HUES64 (cell line): ENCODE data around the gene ARHGAP6.
"Not testable (repeated sequence)": the region's sequence is repeated elsewhere in the genome, so short reads cannot be mapped to it uniquely, and the experiment has no call there.

Experiments used
- H3K27ac ChIP-seq: 2 replicates; pipeline ENCODE4 v1.7.0; 2013; ENCODE audit warnings: low read depth, low read length, inconsistent platforms
- H3K27me3 ChIP-seq: 2 replicates; pipeline ENCODE4 v1.6.1; 2013; ENCODE audit warnings: mild to moderate bottlenecking, low read length; ENCODE audit not compliant: insufficient read depth
- H3K36me3 ChIP-seq: 2 replicates; pipeline ENCODE4 v1.6.1; 2013; ENCODE audit warnings: mild to moderate bottlenecking, low read length; ENCODE audit not compliant: insufficient read depth
- H3K4me1 ChIP-seq: 2 replicates; pipeline ENCODE4 v1.6.1; 2013; ENCODE audit warnings: mild to moderate bottlenecking, low read length, moderate library complexity; ENCODE audit not compliant: insufficient read depth
- H3K4me3 ChIP-seq: 2 replicates; pipeline ENCODE4 v1.5.1; 2013; ENCODE audit warnings: mild to moderate bottlenecking, low read length, moderate library complexity
- H3K9ac ChIP-seq: 2 replicates; pipeline ENCODE4 v1.6.1; 2013; ENCODE audit warnings: mild to moderate bottlenecking, low read depth, low read length
- H3K9me3 ChIP-seq: 2 replicates; pipeline ENCODE4 v1.6.1; 2013; ENCODE audit warnings: low read depth, low read length; ENCODE audit not compliant: insufficient read depth
- WGBS: fragments of 150-250, 120-280 bp; methylation state at CpG from one replicate; pipeline ENCODE4 v1.1.7; 2013; ENCODE audit warnings: missing lambda C conversion rate; 5-methylcytosine and 5-hydroxymethylcytosine counted together

ARHGAP6 gene

DNA sequence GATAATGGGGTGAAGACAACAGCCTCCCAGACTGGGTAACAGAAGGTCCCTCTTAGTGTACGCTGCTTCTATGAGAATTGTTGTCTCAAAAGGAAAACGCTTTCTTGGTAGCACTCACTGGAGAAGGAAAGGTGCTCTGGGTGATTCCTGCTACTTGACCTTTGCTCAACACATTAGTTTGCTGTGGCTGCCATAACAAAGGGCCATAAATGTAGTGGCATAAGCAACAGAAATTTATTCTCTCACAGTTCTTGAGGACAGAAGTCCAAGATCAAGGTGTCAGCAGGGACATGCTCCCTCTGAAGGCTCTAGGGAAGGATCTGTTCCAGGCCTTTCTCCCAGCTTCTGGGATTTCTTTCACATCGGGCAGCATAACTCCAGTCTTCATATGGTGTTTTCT lies 535.6 kb downstream of the ARHGAP6 start:
- Histone ChIP-seq H3K4me3 (no peak overlapping the region), H3K27ac (no peak overlapping the region), H3K9me3 (no peaks in the 10 kb centered on the region), H3K36me3 (no peaks in the 10 kb centered on the region), H3K4me1 (no peaks in the 10 kb centered on the region), H3K27me3 (no peaks in the 10 kb centered on the region), H3K9ac (no peak overlapping the region)
- 97% methylated on average over 3 of the region's 3 CpGs for WGBS

DNA sequence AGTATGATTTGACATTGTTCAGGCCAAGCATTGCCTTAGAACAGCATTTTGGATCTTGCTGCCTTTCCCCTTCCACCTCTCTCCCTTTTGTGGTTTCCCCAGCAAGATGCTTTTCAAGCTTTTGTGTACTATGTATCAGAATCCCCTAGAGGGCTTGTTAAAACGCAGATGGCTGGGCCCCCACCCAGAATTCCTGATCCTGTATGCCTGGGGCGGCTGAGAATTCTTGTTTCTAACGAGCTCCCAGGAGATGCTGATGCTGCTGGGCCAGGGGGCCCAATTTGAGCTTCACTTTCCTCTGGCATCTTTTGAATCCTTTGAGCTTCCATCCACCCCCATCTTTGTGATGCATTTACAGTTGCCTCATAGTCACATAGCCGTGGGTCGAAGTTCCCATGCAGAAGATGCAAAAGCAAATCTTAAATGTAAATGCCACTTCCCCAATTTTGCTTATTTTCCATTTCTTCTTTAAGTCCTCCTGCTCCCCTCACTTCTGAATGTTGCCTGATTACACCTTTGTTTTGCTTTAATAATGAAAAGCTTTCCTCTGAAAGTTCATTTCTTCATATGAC lies 536.1 kb downstream of the ARHGAP6 start:
- Histone ChIP-seq H3K4me1 (no peaks in the 10 kb centered on the region), H3K4me3 (no peak overlapping the region), H3K9ac (no peak overlapping the region), H3K27ac (no peak overlapping the region), H3K27me3 (no peaks in the 10 kb centered on the region), H3K36me3 (no peaks in the 10 kb centered on the region), H3K9me3 (no peaks in the 10 kb centered on the region)
- WGBS: 41% methylated on average over 5 of the region's 5 CpGs

GRCh38 chrX:11125060-11125459 lies 540.7 kb downstream of the ARHGAP6 start:
- Histone ChIP-seq H3K36me3 (peaks cover 27% of the 10 kb centered on the region), H3K27ac (no peak overlapping the region), H3K9me3 (no peaks in the 10 kb centered on the region), H3K9ac (no peak overlapping the region), H3K4me3 (no peak overlapping the region), H3K27me3 (no peaks in the 10 kb centered on the region), H3K4me1 (no peaks in the 10 kb centered on the region)
- WGBS: 93% methylated on average over 4 of the region's 5 CpGs

GRCh38 chrX:11124112-11124511 lies 541.6 kb downstream of the ARHGAP6 start:
- WGBS: 96% methylated on average over 2 of the region's 2 CpGs

DNA sequence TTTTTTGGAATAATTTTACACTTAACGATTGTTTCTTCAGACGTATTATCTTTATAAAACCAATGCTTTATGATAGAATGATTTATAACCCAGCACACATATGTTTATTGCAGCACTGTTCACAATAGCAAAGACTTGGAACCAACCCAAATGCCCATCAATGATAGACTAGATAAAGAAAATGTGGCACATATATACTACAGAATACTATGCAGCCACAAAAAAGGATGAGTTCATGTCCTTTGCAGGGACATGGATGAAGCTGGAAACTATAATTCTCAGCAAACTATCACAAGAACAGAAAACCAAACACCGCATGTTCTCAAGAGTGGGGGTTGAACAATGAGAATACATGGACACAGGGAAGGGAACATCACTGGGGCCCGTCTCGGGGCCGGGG lies 542.6 kb downstream of the ARHGAP6 start:
- not testable (repeated sequence) for H3K27ac ChIP-seq, H3K4me1 ChIP-seq, H3K4me3 ChIP-seq, H3K9me3 ChIP-seq, H3K27me3 ChIP-seq, H3K9ac ChIP-seq
- no CpG with 5 or more reads among the region's 6 CpGs for WGBS
- peaks cover 47% of the 10 kb centered on the region for H3K36me3 ChIP-seq

More at GRCh38 chrX:11124112-11124511, 541.6 kb downstream of the ARHGAP6 start:
- no peak overlapping the region for H3K9ac ChIP-seq
- H3K4me1 ChIP-seq: no peaks in the 10 kb centered on the region
- peaks cover 37% of the 10 kb centered on the region for H3K36me3 ChIP-seq
- H3K27ac ChIP-seq: no peak overlapping the region
- H3K9me3 ChIP-seq: no peaks in the 10 kb centered on the region
- no peak overlapping the region for H3K4me3 ChIP-seq
- no peaks in the 10 kb centered on the region for H3K27me3 ChIP-seq

DNA sequence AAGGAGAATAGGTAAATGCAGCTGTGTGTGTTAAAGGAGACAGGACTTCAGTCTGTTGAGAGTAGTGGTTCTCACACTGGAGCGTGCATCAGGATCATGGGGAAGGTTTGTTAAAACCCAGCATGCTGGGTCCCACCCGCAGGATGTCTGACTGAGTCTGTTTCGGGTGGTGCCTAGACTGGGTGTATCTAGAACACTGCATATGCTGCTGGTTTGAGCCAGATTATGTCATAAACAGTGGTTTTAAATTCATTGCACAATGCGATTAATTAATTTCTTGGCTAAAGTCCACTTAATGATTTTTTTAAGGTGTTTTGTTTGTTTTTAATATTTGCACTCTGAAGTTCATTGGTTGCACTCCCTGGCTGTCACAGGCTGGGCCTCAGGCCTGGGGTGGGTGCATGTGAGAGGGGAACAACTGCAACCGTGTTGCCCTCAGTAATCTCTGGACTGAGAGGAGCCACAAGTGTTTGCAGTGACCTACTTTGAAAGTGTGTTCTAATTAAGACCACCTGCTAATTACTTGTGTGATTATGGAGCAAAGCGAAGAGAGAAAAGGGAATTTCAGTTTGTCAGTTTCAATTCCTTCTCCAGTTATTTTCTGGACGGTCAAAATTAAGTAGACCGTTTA lies 546.3 kb downstream of the ARHGAP6 start:
- no peaks in the 10 kb centered on the region for H3K4me1 ChIP-seq
- peaks cover 84% of the 10 kb centered on the region for H3K36me3 ChIP-seq
- no peaks in the 10 kb centered on the region for H3K9me3 ChIP-seq
- no peak overlapping the region for H3K9ac ChIP-seq
- WGBS: 93% methylated on average over 8 of the region's 8 CpGs
- H3K4me3 ChIP-seq: no peak overlapping the region
- H3K27me3 ChIP-seq: no peaks in the 10 kb centered on the region
- no peak overlapping the region for H3K27ac ChIP-seq

DNA sequence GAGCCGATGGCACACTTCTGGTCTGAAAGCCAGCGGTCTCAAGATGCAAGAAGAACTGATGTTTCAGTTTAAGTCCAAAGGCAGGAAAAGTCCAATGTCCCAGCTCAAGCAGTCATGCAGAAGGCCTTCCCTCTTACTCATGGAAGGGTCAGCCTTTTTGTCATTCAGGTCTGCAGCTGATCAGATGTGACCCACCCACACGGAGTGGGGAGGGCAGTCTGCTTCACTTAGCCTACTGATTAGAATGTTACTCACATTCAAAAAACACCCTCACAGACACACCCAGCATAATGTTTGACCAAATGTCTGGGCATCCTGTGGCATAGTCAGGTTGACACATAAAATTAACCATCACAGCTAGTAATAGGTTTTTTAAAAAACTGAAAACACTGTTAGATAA lies 548.0 kb downstream of the ARHGAP6 start:
- WGBS: 92% methylated on average over 3 of the region's 3 CpGs
- H3K27ac ChIP-seq: no peak overlapping the region
- no peaks in the 10 kb centered on the region for H3K27me3 ChIP-seq
- no peaks in the 10 kb centered on the region for H3K9me3 ChIP-seq
- H3K36me3 ChIP-seq: peaks cover 98% of the 10 kb centered on the region
- H3K9ac ChIP-seq: no peak overlapping the region
- no peak overlapping the region for H3K4me3 ChIP-seq
- no peaks in the 10 kb centered on the region for H3K4me1 ChIP-seq

GRCh38 chrX:11113731-11114130 lies 552.0 kb downstream of the ARHGAP6 start:
- Histone ChIP-seq H3K27ac (no peak overlapping the region), H3K4me1 (no peaks in the 10 kb centered on the region), H3K36me3 (peaks cover 62% of the 10 kb centered on the region), H3K9me3 (no peaks in the 10 kb centered on the region), H3K9ac (no peak overlapping the region), H3K4me3 (no peak overlapping the region), H3K27me3 (no peaks in the 10 kb centered on the region)

GRCh38 chrX:11111947-11112346 lies 553.8 kb downstream of the ARHGAP6 start:
- H3K9me3 ChIP-seq: no peaks in the 10 kb centered on the region
- peaks cover 44% of the 10 kb centered on the region for H3K36me3 ChIP-seq
- no peaks in the 10 kb centered on the region for H3K27me3 ChIP-seq
- H3K4me1 ChIP-seq: no peaks in the 10 kb centered on the region
- H3K4me3 ChIP-seq: peak overlapping the region; percentile 92
- H3K9ac ChIP-seq: peak overlapping the region; percentile 90
- H3K27ac ChIP-seq: peak overlapping the region; percentile 86; the same call in 1 of the 2 replicates
- WGBS: 67% methylated on average over 9 of the region's 9 CpGs

DNA sequence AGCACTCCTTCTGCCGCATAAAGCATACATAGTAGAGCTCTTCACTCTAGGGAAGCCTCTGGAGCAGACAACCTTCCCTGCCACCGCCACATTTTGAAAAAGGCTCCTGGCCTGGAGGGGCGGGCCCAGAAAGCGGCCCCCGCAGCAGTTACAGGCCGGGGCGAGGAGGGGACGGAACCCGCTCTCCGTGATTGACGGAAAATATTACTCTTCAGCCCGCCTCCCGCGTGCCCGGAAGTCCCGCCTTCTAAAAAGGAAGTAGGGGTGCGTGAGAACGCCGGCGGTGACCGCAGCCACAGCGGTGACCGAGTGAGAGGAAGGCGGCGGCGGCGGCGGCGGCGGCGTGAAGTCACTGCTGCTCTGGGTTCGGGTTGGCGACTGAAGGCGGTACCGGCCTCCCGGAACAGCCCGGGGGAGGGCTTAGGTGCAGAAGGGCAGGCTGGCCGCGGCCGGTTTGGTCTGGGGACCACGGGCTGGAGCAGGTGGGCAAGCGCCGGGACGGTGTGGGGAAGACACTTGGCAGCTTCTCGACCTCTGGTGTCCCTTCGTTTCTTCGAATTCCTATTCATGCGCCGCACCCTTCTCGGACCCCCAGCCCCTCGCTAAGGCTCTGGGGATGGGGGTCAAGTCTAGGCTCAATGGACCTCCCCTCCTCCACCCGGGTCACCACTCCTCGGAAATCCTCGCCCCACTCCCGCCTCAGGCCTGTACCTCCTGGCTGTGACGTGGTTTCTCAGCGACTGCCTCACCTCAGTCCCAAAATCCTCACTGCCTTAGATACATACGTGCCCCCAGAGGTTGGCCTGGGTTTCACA lies 554.5 kb downstream of the ARHGAP6 start, which contains the start of gene HCCS:
TSS of gene HCCS (plus strand) at position 296 of the 815 bp plus-strand sequence. CDS start 729 bp downstream, outside the sequence.
- H3K4me3 ChIP-seq: peak within 1 kb of the TSS; percentile 92
- peak within 1 kb of the TSS; percentile 86 for H3K27ac ChIP-seq
- no peaks in the 10 kb centered on the region for H3K4me1 ChIP-seq
- peak within 1 kb of the TSS; percentile 90 for H3K9ac ChIP-seq
- no peaks in the 10 kb centered on the region for H3K9me3 ChIP-seq
- WGBS: under 1% methylated on average over 58 of the region's 58 CpGs
- H3K36me3 ChIP-seq: peaks cover 37% of the 10 kb centered on the region
- no peaks in the 10 kb centered on the region for H3K27me3 ChIP-seq

- Histone ChIP-seq H3K9ac (no peak overlapping the region), H3K4me3 (no peak overlapping the region), H3K27ac (no peak overlapping the region), H3K27me3 (no peaks in the 10 kb centered on the region), H3K36me3 (peaks cover 25% of the 10 kb centered on the region), H3K4me1 (no peaks in the 10 kb centered on the region), H3K9me3 (no peaks in the 10 kb centered on the region)
- WGBS: 93% methylated on average over 2 of the region's 2 CpGs
Observed at GRCh38 chrX:11109968-11110367, 555.8 kb downstream of the ARHGAP6 start.
